Lung (tissue), 12 donors: ENCODE measurements around the gene SNRPD2. TPM values are rescaled to one million over a fixed set of nuclear protein-coding genes. Genes with fewer than 3 reads are reported as not detected.

Source experiments
- ATAC-seq: fragments of 200-7000 bp; cut with Tn5 transposase; one replicate; pipeline ENCODE4 v1.9.1; 2020; ENCODE audit warnings: moderate number of reproducible peaks; ENCODE audit not compliant: insufficient read depth, low FRiP score
- DNase-seq, 3 donors: peaks; one replicate each; pipeline ENCODE4 v3.0.0-alpha.2; 2013 to 2017
- H3K27ac ChIP-seq, 2 donors: one replicate each; pipeline ENCODE4 v1.5.1; 2013; ENCODE audit warnings: mild to moderate bottlenecking in 2 of 2, moderate library complexity in 2 of 2, control low read depth in 1 of 2, inconsistent platforms in 1 of 2, low read depth in 1 of 2, low read length in 1 of 2
- H3K27me3 ChIP-seq, 3 donors: one replicate each; pipeline ENCODE4 v1.5.1; 2013; ENCODE audit warnings: low read length in 2 of 3; ENCODE audit not compliant: control insufficient read depth in 3 of 3, insufficient read depth in 3 of 3
- H3K36me3 ChIP-seq, 4 donors: one replicate each; pipeline ENCODE4 v1.5.1; 2013; ENCODE audit warnings: low read length in 4 of 4, mild to moderate bottlenecking in 1 of 4, moderate library complexity in 1 of 4; ENCODE audit not compliant: control insufficient read depth in 4 of 4, insufficient read depth in 4 of 4
- H3K4me1 ChIP-seq, 5 donors: one replicate each; pipeline ENCODE4 v1.5.1; 2013; ENCODE audit warnings: low read length in 5 of 5, mild to moderate bottlenecking in 2 of 5, moderate library complexity in 1 of 5; ENCODE audit not compliant: control insufficient read depth in 5 of 5, insufficient read depth in 5 of 5
- H3K4me3 ChIP-seq: one replicate; pipeline ENCODE4 v1.5.1; 2013; ENCODE audit warnings: mild to moderate bottlenecking, control low read depth, moderate library complexity
- H3K9ac ChIP-seq, 2 donors: one replicate each; pipeline ENCODE4 v1.5.1; 2013; ENCODE audit warnings: low read length in 2 of 2, control low read depth in 1 of 2; ENCODE audit not compliant: insufficient read depth in 1 of 2
- H3K9me3 ChIP-seq, 4 donors: one replicate each; pipeline ENCODE4 v1.5.1; 2013; ENCODE audit warnings: low read length in 3 of 4, mild to moderate bottlenecking in 1 of 4, moderate library complexity in 1 of 4; ENCODE audit not compliant: control insufficient read depth in 4 of 4, insufficient read depth in 3 of 4
- WGBS, 2 donors: extraction: QIAGEN DNeasy Blood & Tissue Kit; methylation state at CpG; one replicate each; pipeline ENCODE4 v1.1.7; 2013; 5-methylcytosine and 5-hydroxymethylcytosine counted together
- polyA plus RNA-seq, 2 donors: library from polyadenylated mRNA; stranded (reverse); fragments of 200-250 nt; gene quantifications; one replicate each; pipeline ENCODE4 v1.2.1, GENCODE V29; 2013
- total RNA-seq, 2 donors: library from RNA; depleted of rRNA in 1 of 2; stranded (reverse); fragments of >200 nt in 1 of 2; gene quantifications; one replicate each; pipeline ENCODE4 v1.2.1, GENCODE V29; 2014 to 2021
- TF ChIP-seq, protein P1 (sequence below): IDR thresholded peaks from 2 replicates; pipeline ENCODE4 v1.5.1; 2012; ENCODE audit warnings: mild to moderate bottlenecking; ENCODE audit errors: control extremely low read depth, extremely low read depth
- donor health status: control.
- donor health status: control.
- donor health status: Bipolar disorder and iron deficiency.
- donor health status: healthy.
- donor health status: DM: yes; HTN: yes; CAD: no.

SNRPD2 gene
- total and polyA plus RNA-seq, 4 donors = 151 to 410 (median 337) TPM

DNA sequence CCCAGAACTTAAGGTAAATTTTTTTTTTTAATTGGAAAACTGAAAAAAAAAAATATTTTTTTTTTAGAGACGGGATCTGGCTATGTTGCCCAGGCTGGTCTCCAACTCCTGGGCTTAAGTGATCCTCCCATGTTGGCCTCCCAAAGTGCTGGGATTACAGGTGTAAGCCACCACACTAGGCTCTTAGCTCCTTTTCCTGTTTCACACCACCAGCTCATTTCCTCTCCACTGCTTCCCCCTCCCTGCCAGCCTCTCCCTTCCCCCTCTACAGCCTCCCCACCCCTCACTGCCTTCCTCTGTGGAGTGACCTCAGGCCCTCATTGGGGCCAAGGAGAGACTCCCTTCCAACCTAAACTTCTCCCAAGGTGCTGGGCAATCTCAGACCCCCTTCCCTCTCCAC, 28.0 kb downstream of the SNRPD2 start:
- TF ChIP-seq, protein P1, sequence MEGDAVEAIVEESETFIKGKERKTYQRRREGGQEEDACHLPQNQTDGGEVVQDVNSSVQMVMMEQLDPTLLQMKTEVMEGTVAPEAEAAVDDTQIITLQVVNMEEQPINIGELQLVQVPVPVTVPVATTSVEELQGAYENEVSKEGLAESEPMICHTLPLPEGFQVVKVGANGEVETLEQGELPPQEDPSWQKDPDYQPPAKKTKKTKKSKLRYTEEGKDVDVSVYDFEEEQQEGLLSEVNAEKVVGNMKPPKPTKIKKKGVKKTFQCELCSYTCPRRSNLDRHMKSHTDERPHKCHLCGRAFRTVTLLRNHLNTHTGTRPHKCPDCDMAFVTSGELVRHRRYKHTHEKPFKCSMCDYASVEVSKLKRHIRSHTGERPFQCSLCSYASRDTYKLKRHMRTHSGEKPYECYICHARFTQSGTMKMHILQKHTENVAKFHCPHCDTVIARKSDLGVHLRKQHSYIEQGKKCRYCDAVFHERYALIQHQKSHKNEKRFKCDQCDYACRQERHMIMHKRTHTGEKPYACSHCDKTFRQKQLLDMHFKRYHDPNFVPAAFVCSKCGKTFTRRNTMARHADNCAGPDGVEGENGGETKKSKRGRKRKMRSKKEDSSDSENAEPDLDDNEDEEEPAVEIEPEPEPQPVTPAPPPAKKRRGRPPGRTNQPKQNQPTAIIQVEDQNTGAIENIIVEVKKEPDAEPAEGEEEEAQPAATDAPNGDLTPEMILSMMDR = no peak

DNA sequence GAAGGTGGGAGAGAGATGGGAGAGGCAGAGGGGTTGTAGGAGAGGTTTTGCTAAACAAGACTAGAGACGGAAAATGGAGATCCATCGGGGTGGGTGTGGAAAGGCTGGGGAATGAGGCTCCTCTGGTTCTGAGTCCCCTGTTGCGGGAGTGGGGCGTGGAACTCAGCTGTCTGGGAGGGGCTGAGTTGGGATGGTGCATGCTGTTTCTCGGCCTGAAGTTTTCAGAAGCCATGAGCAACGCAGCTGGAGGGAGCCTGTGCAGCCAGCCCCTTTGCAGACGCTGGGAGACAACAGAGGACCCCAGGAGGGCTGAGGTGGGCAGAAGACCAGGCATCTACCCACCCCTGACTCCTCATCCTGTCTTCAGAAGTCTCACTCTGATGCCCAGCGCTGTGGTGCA, 31.1 kb downstream of the SNRPD2 start:
- no peaks in the 10 kb centered on the region for H3K27me3 ChIP-seq
- no peaks in the 10 kb centered on the region for H3K9me3 ChIP-seq
- TF ChIP-seq, protein P1 = no peak
- H3K36me3 ChIP-seq = no peaks in the 10 kb centered on the region
- H3K4me3 ChIP-seq = no peak overlapping the region
- no peaks in the 10 kb centered on the region for H3K4me1 ChIP-seq
- no peak overlapping the region for H3K27ac ChIP-seq
- no peak for ATAC-seq
- no peak for DNase-seq
- no peak overlapping the region for H3K9ac ChIP-seq
- WGBS, 2 donors = 50 to 61% methylated on average over 8 of the region's 8 CpGs

More for the DNA sequence above, 28.0 kb downstream of the SNRPD2 start:
- H3K27me3 ChIP-seq = peaks cover 0 to 16% (median 12%) of the 10 kb centered on the region in 3 donors
- H3K9ac ChIP-seq = no peak overlapping the region
- DNase-seq = no peak
- H3K27ac ChIP-seq = no peak overlapping the region
- no peak for ATAC-seq
- no peak overlapping the region for H3K4me3 ChIP-seq
- no peaks in the 10 kb centered on the region for H3K9me3 ChIP-seq
- H3K36me3 ChIP-seq = no peaks in the 10 kb centered on the region
- WGBS, 2 donors = 91 to 93% methylated on average over 1 of the region's 1 CpG
- H3K4me1 ChIP-seq = peaks cover 0 to 7% (median 3%) of the 10 kb centered on the region in 5 donors

DNA sequence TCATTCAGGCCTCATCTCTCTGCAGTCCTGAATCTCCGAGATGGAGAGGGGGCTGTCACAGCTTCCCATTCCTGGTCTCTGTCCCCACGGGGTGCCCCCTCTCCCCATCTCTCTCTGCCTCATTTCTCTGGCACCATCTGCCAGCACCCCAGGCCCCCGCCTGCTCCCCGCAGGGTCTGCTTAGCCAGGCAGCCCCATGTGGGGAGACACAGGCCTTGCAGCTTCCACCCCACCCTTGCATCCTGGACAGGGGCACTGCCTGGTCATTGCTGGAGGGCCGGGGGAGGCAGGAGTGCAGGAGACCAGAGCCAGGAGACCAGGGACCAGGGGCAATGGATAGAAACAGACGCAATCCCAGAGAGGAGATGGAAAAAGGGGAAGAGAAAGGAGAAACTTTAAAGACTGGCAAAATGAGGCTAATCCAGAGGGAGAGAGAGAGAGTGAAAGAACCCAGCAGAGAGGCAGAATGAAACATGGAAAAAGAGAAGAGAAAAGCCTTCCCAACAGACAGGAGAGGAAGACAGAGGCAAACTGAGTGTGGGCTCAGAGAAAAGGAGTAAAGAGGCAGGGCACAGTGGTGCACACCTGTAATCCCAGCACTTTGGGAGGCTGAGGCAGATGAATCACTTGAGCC, 32.5 kb downstream of the SNRPD2 start:
- H3K4me3 ChIP-seq = no peak overlapping the region
- no peaks in the 10 kb centered on the region for H3K4me1 ChIP-seq
- no peaks in the 10 kb centered on the region for H3K27me3 ChIP-seq
- ATAC-seq = no peak
- no peak overlapping the region for H3K9ac ChIP-seq
- DNase-seq = no peak
- H3K27ac ChIP-seq = no peak overlapping the region
- TF ChIP-seq, protein P1 = no peak
- no peaks in the 10 kb centered on the region for H3K9me3 ChIP-seq
- WGBS, 2 donors = 80 to 87% methylated on average over 6 of the region's 6 CpGs
- H3K36me3 ChIP-seq = no peaks in the 10 kb centered on the region
